DND-41 (cell line): ENCODE results near the gene ARMH3.
A peak's percentile ranks its signal among the peaks of the same experiment; 100 is the strongest.

Source experiments
- ATAC-seq: fragments of 200-7000 bp; cut with Tn5 transposase; 3 replicates; pipeline ENCODE4 v1.9.1; 2021; ENCODE audit warnings: low read depth; ENCODE audit not compliant: insufficient read depth
- DNase-seq: peaks from one replicate; pipeline ENCODE4 v3.0.0-alpha.2; 2020
- H2AFZ ChIP-seq: 2 replicates; pipeline ENCODE4 v1.6.0; 2012; ENCODE audit warnings: low read depth, low read length
- H3K27ac ChIP-seq: 2 replicates; pipeline ENCODE4 v1.5.1; 2012; ENCODE audit warnings: low read length, inconsistent platforms
- H3K27me3 ChIP-seq: fragments of 200-600 bp; sonication (generic); 2 replicates; pipeline ENCODE4 v1.6.0; 2012; ENCODE audit warnings: low read length, mild to moderate bottlenecking, inconsistent platforms; ENCODE audit not compliant: insufficient read depth, poor library complexity
- H3K36me3 ChIP-seq: 2 replicates; pipeline ENCODE4 v1.5.1; 2012; ENCODE audit warnings: low read length, inconsistent platforms; ENCODE audit not compliant: insufficient read depth
- H3K4me1 ChIP-seq: 2 replicates; pipeline ENCODE4 v1.5.1; 2012; ENCODE audit warnings: mild to moderate bottlenecking, low read length; ENCODE audit not compliant: insufficient read depth
- H3K4me2 ChIP-seq: 2 replicates; pipeline ENCODE4 v1.6.0; 2012; ENCODE audit warnings: mild to moderate bottlenecking, moderate library complexity, low read length, inconsistent platforms; ENCODE audit not compliant: insufficient read depth
- H3K4me3 ChIP-seq, 2 experiments: fragments of 200-600 bp in 1 of 2; shearing (Covaris generic) in 1 of 2; 2 replicates each; pipeline ENCODE4 v1.5.1; 2012 to 2016; ENCODE audit warnings: inconsistent platforms in 2 of 2, low read length in 2 of 2, mild to moderate bottlenecking in 2 of 2, low read depth in 1 of 2, moderate library complexity in 1 of 2
- H3K79me2 ChIP-seq: 2 replicates; pipeline ENCODE4 v1.6.0; 2012; ENCODE audit warnings: low read length, inconsistent platforms; ENCODE audit not compliant: insufficient read depth
- H3K9ac ChIP-seq: 2 replicates; pipeline ENCODE4 v1.6.0; 2012; ENCODE audit warnings: low read depth, mild to moderate bottlenecking, inconsistent platforms, low read length, moderate library complexity
- H3K9me3 ChIP-seq: 2 replicates; pipeline ENCODE4 v1.5.1; 2012; ENCODE audit warnings: low read length, moderate library complexity, mild to moderate bottlenecking, inconsistent platforms; ENCODE audit not compliant: insufficient read depth, severe bottlenecking
- H4K20me1 ChIP-seq: 2 replicates; pipeline ENCODE4 v1.6.0; 2012; ENCODE audit warnings: low read length; ENCODE audit not compliant: insufficient read depth
- EZH2 ChIP-seq: IDR thresholded peaks from 3 replicates; pipeline ENCODE4 v1.6.1; 2012; ENCODE audit warnings: borderline replicate concordance, low read depth, mild to moderate bottlenecking, moderate library complexity, low read length, inconsistent platforms; ENCODE audit not compliant: severe bottlenecking
- TF ChIP-seq, protein P1 (sequence below): IDR thresholded peaks from 2 replicates; pipeline ENCODE4 v1.5.1; 2012; ENCODE audit warnings: borderline replicate concordance, low read length, moderate library complexity, mild to moderate bottlenecking; ENCODE audit not compliant: poor library complexity, severe bottlenecking; ENCODE audit errors: extremely low read depth

The ARMH3 gene

DNA sequence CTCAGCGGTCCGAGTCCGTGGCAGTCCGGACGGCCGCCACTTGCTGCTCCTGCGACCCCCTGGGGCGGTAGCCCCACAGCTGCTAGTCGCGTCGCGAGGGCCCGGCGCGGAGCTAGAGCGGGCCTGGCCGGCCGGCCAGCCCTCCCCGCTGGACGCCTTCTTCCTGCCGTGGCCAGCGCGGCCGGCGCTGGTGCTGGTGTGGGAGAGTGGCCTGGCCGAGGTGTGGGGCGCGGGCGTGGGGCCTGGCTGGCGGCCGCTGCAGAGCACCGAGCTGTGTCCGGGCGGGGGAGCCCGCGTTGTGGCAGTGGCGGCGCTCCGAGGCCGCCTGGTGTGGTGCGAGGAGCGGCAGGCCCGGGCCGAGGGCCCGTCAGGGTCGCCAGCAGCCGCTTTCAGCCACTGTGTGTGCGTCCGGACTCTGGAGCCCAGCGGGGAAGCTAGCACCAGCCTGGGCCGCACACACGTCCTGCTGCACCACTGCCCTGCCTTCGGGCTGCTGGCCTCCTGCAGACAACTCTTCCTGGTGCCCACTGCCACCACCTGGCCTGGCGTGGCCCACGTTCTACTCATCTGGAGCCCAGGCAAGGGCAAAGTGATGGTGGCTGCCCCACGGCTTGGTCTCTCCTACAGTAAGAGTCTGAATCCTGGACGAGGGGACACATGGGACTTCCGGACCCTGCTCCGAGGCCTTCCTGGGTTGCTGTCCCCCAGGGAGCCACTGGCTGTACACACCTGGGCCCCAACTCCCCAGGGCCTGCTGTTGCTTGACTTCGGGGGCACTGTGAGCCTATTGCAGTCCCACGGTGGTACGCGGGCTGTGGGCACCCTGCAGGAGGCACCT, 9.8 kb upstream of the ARMH3 start:
- Histone ChIP-seq H3K9ac (peak overlapping the region; percentile 94), H3K4me2 (peak overlapping the region; percentile 100), H2AFZ (peak overlapping the region; percentile 93), H3K79me2 (peaks cover 28% of the 10 kb centered on the region), H3K4me1 (peaks cover 31% of the 10 kb centered on the region), H3K27ac (peak overlapping the region; percentile 71), H3K4me3 (peak overlapping the region; percentile 90), H4K20me1 (peaks cover 30% of the 10 kb centered on the region), H3K36me3 (peaks cover 22% of the 10 kb centered on the region), H3K9me3 (no peaks in the 10 kb centered on the region), H3K27me3 (no peaks in the 10 kb centered on the region)
- ATAC-seq: peak; percentile 8; the same call in 1 of the 3 replicates
- TF ChIP-seq, protein P1, sequence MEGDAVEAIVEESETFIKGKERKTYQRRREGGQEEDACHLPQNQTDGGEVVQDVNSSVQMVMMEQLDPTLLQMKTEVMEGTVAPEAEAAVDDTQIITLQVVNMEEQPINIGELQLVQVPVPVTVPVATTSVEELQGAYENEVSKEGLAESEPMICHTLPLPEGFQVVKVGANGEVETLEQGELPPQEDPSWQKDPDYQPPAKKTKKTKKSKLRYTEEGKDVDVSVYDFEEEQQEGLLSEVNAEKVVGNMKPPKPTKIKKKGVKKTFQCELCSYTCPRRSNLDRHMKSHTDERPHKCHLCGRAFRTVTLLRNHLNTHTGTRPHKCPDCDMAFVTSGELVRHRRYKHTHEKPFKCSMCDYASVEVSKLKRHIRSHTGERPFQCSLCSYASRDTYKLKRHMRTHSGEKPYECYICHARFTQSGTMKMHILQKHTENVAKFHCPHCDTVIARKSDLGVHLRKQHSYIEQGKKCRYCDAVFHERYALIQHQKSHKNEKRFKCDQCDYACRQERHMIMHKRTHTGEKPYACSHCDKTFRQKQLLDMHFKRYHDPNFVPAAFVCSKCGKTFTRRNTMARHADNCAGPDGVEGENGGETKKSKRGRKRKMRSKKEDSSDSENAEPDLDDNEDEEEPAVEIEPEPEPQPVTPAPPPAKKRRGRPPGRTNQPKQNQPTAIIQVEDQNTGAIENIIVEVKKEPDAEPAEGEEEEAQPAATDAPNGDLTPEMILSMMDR: no peak
- TF ChIP-seq EZH2: no peak
- DNase-seq: no peak

DNA sequence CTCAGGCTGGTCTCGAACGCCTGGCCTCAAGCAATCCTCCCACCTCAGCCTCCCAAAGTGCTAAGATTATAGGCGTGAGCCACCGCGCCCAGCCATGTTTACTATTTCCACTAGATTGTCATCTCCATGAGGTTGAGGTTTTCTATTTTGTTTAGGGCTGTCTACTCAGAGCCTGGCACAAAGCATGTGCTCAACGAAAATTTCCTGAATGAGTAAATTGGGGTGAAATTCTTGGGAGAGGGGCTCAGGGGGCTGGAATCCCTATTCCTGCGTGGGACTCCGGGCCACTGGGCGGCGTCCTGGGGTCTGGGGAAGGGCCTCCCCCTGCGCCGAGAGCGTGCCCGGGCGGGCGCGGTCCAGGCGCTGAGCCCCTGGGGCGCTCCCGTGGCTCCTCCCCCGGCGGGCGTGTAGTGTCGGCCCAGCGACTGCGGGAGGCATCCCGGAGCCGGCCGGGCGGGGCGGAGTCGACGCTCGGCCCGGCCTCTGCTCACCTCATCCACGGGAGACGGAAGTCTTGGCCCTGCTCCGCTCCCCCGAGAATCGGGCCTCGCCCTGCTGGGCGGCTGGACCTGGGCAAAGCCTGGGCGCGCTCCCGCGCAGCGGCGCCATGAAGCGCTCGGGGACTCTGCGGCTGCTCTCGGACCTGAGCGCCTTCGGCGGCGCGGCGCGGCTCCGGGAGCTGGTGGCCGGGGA, 9.0 kb upstream of the ARMH3 start, which contains the start of gene HPS6:
Gene HPS6, plus strand, starts transcription at position 482 of the 693 bp plus-strand sequence. Its CDS starts 126 bp downstream, at position 608.
- TF ChIP-seq, protein P1: peak; percentile 43
- no peak for TF ChIP-seq EZH2
- DNase-seq (peak; percentile 90), ATAC-seq (peak; percentile 98)
- Histone ChIP-seq H3K27me3 (no peaks in the 10 kb centered on the region), H4K20me1 (peaks cover 30% of the 10 kb centered on the region), H3K27ac (peak within 1 kb of the TSS; percentile 71), H3K4me3 (peak within 1 kb of the TSS; percentile 90), H3K79me2 (peaks cover 28% of the 10 kb centered on the region), H3K4me2 (peak within 1 kb of the TSS; percentile 100), H3K4me1 (peaks cover 31% of the 10 kb centered on the region), H2AFZ (peak within 1 kb of the TSS; percentile 93), H3K9ac (peak within 1 kb of the TSS; percentile 94), H3K36me3 (peaks cover 22% of the 10 kb centered on the region), H3K9me3 (no peaks in the 10 kb centered on the region)

DNA sequence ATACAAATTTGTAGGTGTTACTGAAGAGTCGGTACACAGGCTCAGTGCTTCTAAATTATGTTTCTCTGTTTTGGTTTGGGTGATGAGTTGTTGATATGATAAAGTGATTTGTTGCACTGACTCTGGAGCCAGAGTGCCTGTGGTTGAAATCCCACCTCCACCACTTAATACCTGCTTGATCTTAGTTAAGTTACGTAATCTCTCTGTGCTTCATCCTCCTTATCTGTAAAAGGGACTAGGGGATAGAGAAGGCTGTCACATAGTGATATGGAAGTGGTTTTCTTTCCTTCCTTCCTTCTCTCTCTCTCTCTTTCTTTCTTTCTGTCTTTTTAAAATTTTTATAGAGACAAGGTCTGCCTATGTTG, 8.5 kb upstream of the ARMH3 start:
- DNase-seq (no peak), ATAC-seq (no peak)
- H3K27ac ChIP-seq: peak overlapping the region; percentile 70
- H3K9ac ChIP-seq: peak overlapping the region; percentile 94
- TF ChIP-seq, protein P1: no peak
- TF ChIP-seq EZH2: no peak
- H4K20me1 ChIP-seq: peaks cover 30% of the 10 kb centered on the region
- H3K9me3 ChIP-seq: no peaks in the 10 kb centered on the region
- H2AFZ ChIP-seq: peak overlapping the region; percentile 93
- H3K4me3 ChIP-seq: peak overlapping the region; percentile 90; a peak in 3 of 4 replicates
- peaks cover 31% of the 10 kb centered on the region for H3K4me1 ChIP-seq
- peaks cover 22% of the 10 kb centered on the region for H3K36me3 ChIP-seq
- peaks cover 28% of the 10 kb centered on the region for H3K79me2 ChIP-seq
- H3K4me2 ChIP-seq: peak overlapping the region; percentile 100
- H3K27me3 ChIP-seq: no peaks in the 10 kb centered on the region
